ENCODE results near the gene EMB.
"Not testable (repeated sequence)": the region's sequence is repeated elsewhere in the genome, so short reads cannot be mapped to it uniquely, and the experiment has no call there.

- not testable (repeated sequence) for TF ChIP-seq POLR2AphosphoS5 (IDR thresholded peaks at IDR 0.05); CTCF (IDR thresholded peaks at IDR 0.05; ENCODE audit: poor library complexity, severe bottlenecking); EZH2 (IDR thresholded peaks at IDR 0.05; ENCODE audit: borderline replicate concordance, insufficient read depth, low read length, poor library complexity, severe bottlenecking); TAF1 (IDR thresholded peaks at IDR 0.05; ENCODE audit: low read depth)
These were observed 17.8 kb downstream of the EMB start for GRCh38 chr5:50423100-50423799.

All from neural cell (in vitro differentiated cells).